Measurements from ENCODE around the gene DPP3.

- TF ChIP-seq POLR2AphosphoS5 (IDR thresholded peaks at IDR 0.05; ENCODE audit: borderline replicate concordance, low read depth, low read length) (no peak), EZH2 (IDR thresholded peaks at IDR 0.05) (no peak)
Observed at GRCh38 chr11:66531841-66532240, 51.6 kb downstream of the DPP3 start.

All from SK-N-MC (cell line).